HG02763 (cell line): Measurements from ENCODE around the gene TIMP2.

Experiments
- ATAC-seq: cut with Tn5 transposase; IDR thresholded peaks from one replicate; pipeline ENCODE4 v1.9.1; 2021; ENCODE audit warnings: mild to moderate bottlenecking, moderate library complexity; ENCODE audit not compliant: unreplicated experiment

TIMP2 gene

GRCh38 chr17:78819806-78820792 lies 105.1 kb downstream of the TIMP2 start:
- ATAC-seq: no peak

GRCh38 chr17:78819402-78819801 lies 105.8 kb downstream of the TIMP2 start:
- no peak for ATAC-seq

- no peak for ATAC-seq
These were observed 106.3 kb downstream of the TIMP2 start for GRCh38 chr17:78818932-78819331.

- no peak for ATAC-seq
These were observed 106.9 kb downstream of the TIMP2 start for GRCh38 chr17:78818152-78818846.

- no peak for ATAC-seq
These were observed 108.1 kb downstream of the TIMP2 start for GRCh38 chr17:78817123-78817522.

- ATAC-seq: no peak
These were observed 109.5 kb downstream of the TIMP2 start for GRCh38 chr17:78815696-78816095.

GRCh38 chr17:78812855-78813254 lies 112.3 kb downstream of the TIMP2 start:
- ATAC-seq: no peak

- no peak for ATAC-seq
These were observed 117.0 kb downstream of the TIMP2 start for GRCh38 chr17:78808163-78808562.

- no peak for ATAC-seq
These were observed 118.7 kb downstream of the TIMP2 start for GRCh38 chr17:78806451-78806850.

GRCh38 chr17:78805301-78805700 lies 119.9 kb downstream of the TIMP2 start:
- no peak for ATAC-seq

GRCh38 chr17:78804777-78805176 lies 120.4 kb downstream of the TIMP2 start:
- ATAC-seq: no peak

- no peak for ATAC-seq
These were observed 121.9 kb downstream of the TIMP2 start for GRCh38 chr17:78803186-78803845.
